OCI-LY1 (cell line): ENCODE data around the gene PNPT1.

ENCODE experiments used
- CTCF ChIP-seq: fragments of 200-600 bp; sonication (generic), shearing (Covaris generic); IDR thresholded peaks from 2 replicates; pipeline ENCODE4 v1.5.1; 2017; ENCODE audit warnings: mild to moderate bottlenecking, antibody characterized with exemption, low read length, moderate library complexity, mixed read lengths
- EZH2 ChIP-seq: fragments of 200-600 bp; sonication (generic), shearing (Covaris generic); IDR thresholded peaks from 2 replicates; pipeline ENCODE4 v1.8.0; 2017; ENCODE audit warnings: borderline replicate concordance, mixed run types, mild to moderate bottlenecking, antibody characterized with exemption, low read length, moderate library complexity, mixed read lengths

- no peak for TF ChIP-seq CTCF
- TF ChIP-seq EZH2 = no peak
Observed at GRCh38 chr2:55734726-55735125, 41.1 kb upstream of the PNPT1 start.
